Kidney (tissue), 14 donors: ENCODE measurements around the gene SCUBE3. TPM values are rescaled to one million over a fixed set of nuclear protein-coding genes. Genes with fewer than 3 reads are reported as not detected.

Experiments used
- DNase-seq, 5 donors: peaks; one replicate each; pipeline ENCODE4 v3.0.0-alpha.2; 2013 to 2020
- FAIRE-seq: peaks from 2 replicates; lab custom pipeline; 2012; peaks lifted over from hg19 to GRCh38; lab: Jason Lieb, UNC
- H3K27ac ChIP-seq, 2 donors: one replicate each; pipeline ENCODE4 v1.7.0; 2013; ENCODE audit warnings: low read depth in 2 of 2, low read length in 2 of 2, inconsistent platforms in 1 of 2
- H3K27me3 ChIP-seq: one replicate; pipeline ENCODE4 v1.7.1; 2013; ENCODE audit warnings: low read length, inconsistent platforms; ENCODE audit not compliant: control insufficient read depth, insufficient read depth
- H3K36me3 ChIP-seq, 3 donors: one replicate each; pipeline versions ENCODE4 v1.7.0 to v1.7.1; 2013; ENCODE audit warnings: low read length in 3 of 3, control low read depth in 1 of 3, inconsistent platforms in 1 of 3; ENCODE audit not compliant: insufficient read depth in 3 of 3, control insufficient read depth in 2 of 3
- H3K4me1 ChIP-seq, 3 donors: one replicate each; pipeline versions ENCODE4 v1.7.0 to v1.7.1; 2013; ENCODE audit warnings: low read length in 3 of 3, inconsistent platforms in 1 of 3, low read depth in 1 of 3; ENCODE audit not compliant: control insufficient read depth in 2 of 3, insufficient read depth in 2 of 3
- H3K4me3 ChIP-seq, 3 donors: one replicate each; pipeline versions ENCODE4 v1.7.0 to v1.8.1; 2013; ENCODE audit warnings: low read length in 3 of 3, control low read depth in 1 of 3, inconsistent platforms in 1 of 3
- H3K9ac ChIP-seq, 3 donors: one replicate each; pipeline versions ENCODE4 v1.7.0 to v1.7.1; 2013; ENCODE audit warnings: low read length in 3 of 3, control low read depth in 1 of 3, inconsistent platforms in 1 of 3
- H3K9me3 ChIP-seq, 3 donors: one replicate each; pipeline versions ENCODE4 v1.7.0 to v1.7.1; 2013; ENCODE audit warnings: low read length in 3 of 3, control low read depth in 1 of 3, inconsistent platforms in 1 of 3; ENCODE audit not compliant: control insufficient read depth in 2 of 3, insufficient read depth in 1 of 3
- intact Hi-C: fragments of 100-400 bp; cut with DNase I; formaldehyde crosslinking; loops from one replicate; pipeline ENCODE4 v1.11.1; 2022
- polyA plus RNA-seq: library from polyadenylated mRNA; stranded (reverse); fragments of 350-450 nt; fragmentation: Illumina TruSeq; extraction: RNeasy Lipid Tissue Mini Kit (QIAGEN cat#74804); gene quantifications from one replicate; pipeline ENCODE4 v1.2.3, GENCODE V29; 2014; ENCODE audit warnings: low read depth, low replicate concordance; ENCODE audit not compliant: insufficient read depth
- total RNA-seq: library from RNA; stranded (reverse); fragmentation: NEBNext Ultra II Directional; extraction: Animal tissue kit (Norgen Biotek cat#: 25700); gene quantifications from one replicate; pipeline ENCODE4 v1.2.1, GENCODE V29; 2021
- TF ChIP-seq, protein P1 (sequence below): IDR thresholded peaks from 3 replicates; pipeline ENCODE4 v1.5.1; 2012; ENCODE audit warnings: mild to moderate bottlenecking, moderate library complexity, borderline replicate concordance; ENCODE audit not compliant: insufficient read depth; ENCODE audit errors: extremely low read depth
- donor health status: control.
- donor health status: control.
- donor health status: control.
- donor health status: control.
- donor health status: control.
- donor health status: DM: yes; HTN: yes; CAD: no.
- donor health status: Normal renal cell carcinoma (clear cell type).

SCUBE3 gene
- total and polyA plus RNA-seq, 2 donors from 2014 or later = 2.5 to 4.5 TPM

DNA sequence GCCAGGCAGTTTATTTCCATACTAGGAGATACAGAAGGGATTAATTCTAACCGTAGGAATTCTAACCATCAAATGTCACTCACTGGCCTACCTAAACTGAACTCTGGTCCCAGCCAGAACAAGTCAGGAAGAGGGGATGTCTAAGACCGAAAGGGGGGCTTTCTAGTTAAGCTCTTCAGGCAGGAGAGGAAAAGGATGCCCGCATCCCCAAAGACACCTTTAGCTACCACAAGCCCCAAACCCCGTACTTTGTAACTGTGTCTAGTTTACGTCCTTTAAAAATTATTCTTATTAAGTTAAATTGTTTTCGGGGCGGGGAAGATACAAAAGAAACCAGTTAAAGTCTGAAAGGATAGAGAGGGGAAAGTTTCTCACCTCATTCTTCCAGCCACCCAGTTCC is 44.6 kb downstream of the SCUBE3 start:
- Histone ChIP-seq H3K27me3 (no peaks in the 10 kb centered on the region), H3K9me3 (no peaks in the 10 kb centered on the region), H3K4me1 (peaks cover 0 to 12% (median 5%) of the 10 kb centered on the region in 3 donors), H3K9ac (peak overlapping the region; percentile 44 to 95 (median 81)), H3K27ac (peak overlapping the region in 1 of 2 donors; percentile 96), H3K36me3 (no peaks in the 10 kb centered on the region), H3K4me3 (peak overlapping the region; percentile 81 to 96 (median 88))
- DNase-seq (peak in 1 of 5 donors; percentile 21), FAIRE-seq (no peak)
- intact Hi-C loops = no loop called here
- TF ChIP-seq, protein P1, sequence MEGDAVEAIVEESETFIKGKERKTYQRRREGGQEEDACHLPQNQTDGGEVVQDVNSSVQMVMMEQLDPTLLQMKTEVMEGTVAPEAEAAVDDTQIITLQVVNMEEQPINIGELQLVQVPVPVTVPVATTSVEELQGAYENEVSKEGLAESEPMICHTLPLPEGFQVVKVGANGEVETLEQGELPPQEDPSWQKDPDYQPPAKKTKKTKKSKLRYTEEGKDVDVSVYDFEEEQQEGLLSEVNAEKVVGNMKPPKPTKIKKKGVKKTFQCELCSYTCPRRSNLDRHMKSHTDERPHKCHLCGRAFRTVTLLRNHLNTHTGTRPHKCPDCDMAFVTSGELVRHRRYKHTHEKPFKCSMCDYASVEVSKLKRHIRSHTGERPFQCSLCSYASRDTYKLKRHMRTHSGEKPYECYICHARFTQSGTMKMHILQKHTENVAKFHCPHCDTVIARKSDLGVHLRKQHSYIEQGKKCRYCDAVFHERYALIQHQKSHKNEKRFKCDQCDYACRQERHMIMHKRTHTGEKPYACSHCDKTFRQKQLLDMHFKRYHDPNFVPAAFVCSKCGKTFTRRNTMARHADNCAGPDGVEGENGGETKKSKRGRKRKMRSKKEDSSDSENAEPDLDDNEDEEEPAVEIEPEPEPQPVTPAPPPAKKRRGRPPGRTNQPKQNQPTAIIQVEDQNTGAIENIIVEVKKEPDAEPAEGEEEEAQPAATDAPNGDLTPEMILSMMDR = no peak

DNA sequence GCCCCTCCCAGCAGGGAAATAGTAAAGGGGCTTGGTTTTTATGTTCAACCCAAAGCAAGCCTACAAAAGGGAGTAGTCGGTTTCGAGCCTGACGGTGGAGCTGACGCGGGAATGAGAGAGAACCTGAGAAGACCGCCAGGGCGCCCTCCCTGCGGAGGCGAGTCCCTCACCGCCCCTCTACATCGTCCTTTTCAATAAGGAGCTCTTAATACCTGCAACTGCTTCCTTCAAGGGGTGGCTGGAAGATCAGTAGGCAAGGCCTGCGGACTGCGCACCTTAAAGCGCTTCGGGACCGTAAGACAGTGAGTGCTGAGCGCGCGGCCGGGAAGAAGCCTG is 45.1 kb downstream of the SCUBE3 start:
- H3K4me3 ChIP-seq = peak overlapping the region; percentile 81 to 96 (median 88)
- peak in 1 of 5 donors; percentile 83 for DNase-seq
- H3K9ac ChIP-seq = peak overlapping the region; percentile 44 to 95 (median 81)
- no peaks in the 10 kb centered on the region for H3K27me3 ChIP-seq
- intact Hi-C loops = no loop called here
- TF ChIP-seq, protein P1 = no peak
- H3K9me3 ChIP-seq = no peaks in the 10 kb centered on the region
- H3K4me1 ChIP-seq = peaks cover 0 to 12% (median 5%) of the 10 kb centered on the region in 3 donors
- H3K36me3 ChIP-seq = no peaks in the 10 kb centered on the region
- FAIRE-seq = no peak
- H3K27ac ChIP-seq = peak overlapping the region; percentile 80 to 96

DNA sequence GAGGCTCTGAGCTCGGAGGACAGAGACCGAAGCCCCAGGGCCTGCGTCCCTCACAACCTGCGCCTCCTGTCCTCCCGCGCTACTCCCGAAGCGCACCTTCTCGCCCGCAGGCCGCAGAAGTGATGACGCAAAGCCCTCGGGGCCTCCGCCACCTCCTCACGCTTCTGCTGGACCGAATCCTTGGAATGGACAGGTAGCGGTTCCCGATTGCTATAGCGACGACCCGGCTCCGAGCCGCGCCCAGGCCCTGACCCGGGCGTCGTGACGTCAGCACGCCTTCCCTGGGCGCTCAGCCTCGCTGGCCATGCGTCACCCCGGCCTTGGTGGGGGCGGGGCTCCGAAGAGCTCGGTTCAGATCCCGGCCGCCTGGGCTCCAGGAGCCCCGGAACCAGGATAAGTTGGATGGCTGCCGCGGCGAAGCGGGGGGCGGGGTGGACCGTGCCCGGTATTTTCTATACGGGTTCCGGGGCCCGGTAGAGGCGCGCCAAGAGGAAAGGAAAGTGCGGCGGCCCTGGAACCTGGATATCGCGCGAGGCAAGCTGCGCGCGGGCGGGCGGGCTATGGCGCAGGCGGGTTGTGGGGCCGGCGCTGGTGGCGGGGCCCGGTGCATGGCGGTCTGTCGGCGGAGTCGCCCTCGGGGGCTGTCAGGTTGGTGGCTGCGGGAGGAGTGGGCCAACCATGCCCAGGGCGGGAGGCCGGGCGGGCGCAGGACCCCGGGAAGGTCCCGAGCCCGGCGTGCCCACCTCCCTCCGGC is 45.6 kb downstream of the SCUBE3 start, which contains the start of gene ZNF76:
ZNF76 (plus strand) TSS at position 542 of the 754 bp plus-strand sequence. CDS start 21,417 bp downstream, outside the sequence.
- intact Hi-C loops = no loop called here
- H3K9me3 ChIP-seq = no peaks in the 10 kb centered on the region
- H3K27ac ChIP-seq = peak within 1 kb of the TSS; percentile 96
- FAIRE-seq (peak; percentile 21), DNase-seq (peak; percentile 97 to 99 (median 99))
- peak within 1 kb of the TSS; percentile 81 to 96 (median 88) for H3K4me3 ChIP-seq
- peaks cover 0 to 12% (median 5%) of the 10 kb centered on the region in 3 donors for H3K4me1 ChIP-seq
- no peaks in the 10 kb centered on the region for H3K27me3 ChIP-seq
- TF ChIP-seq, protein P1 = peak; percentile 64
- no peaks in the 10 kb centered on the region for H3K36me3 ChIP-seq
- peak within 1 kb of the TSS; percentile 81 to 95 (median 86) for H3K9ac ChIP-seq
